Testis (tissue), 3 donors: ENCODE data around the gene SYNDIG1. TPM values are rescaled to one million over a fixed set of nuclear protein-coding genes. Genes with fewer than 3 reads are reported as not detected.

Experiments used
- DNase-seq: peaks from one replicate; pipeline ENCODE4 v3.0.0-alpha.2; 2019
- H3K27ac ChIP-seq, 2 donors: fragments of 200-600 bp; sonication (generic); one replicate each; pipeline ENCODE4 v1.5.1; 2019
- H3K27me3 ChIP-seq: fragments of 200-600 bp; sonication (generic); one replicate; pipeline ENCODE4 v1.5.1; 2019
- H3K36me3 ChIP-seq: fragments of 200-600 bp; sonication (generic); one replicate; pipeline ENCODE4 v1.5.1; 2017; ENCODE audit warnings: low read depth; ENCODE audit errors: missing control alignments
- H3K4me1 ChIP-seq: fragments of 200-600 bp; sonication (generic); one replicate; pipeline ENCODE4 v1.5.1; 2019
- H3K4me3 ChIP-seq, 2 donors: fragments of 200-600 bp; sonication (generic); one replicate each; pipeline ENCODE4 v1.5.1; 2017 to 2019
- H3K9me3 ChIP-seq: fragments of 200-600 bp; sonication (generic); one replicate; pipeline ENCODE4 v1.5.1; 2017
- CTCF ChIP-seq, 3 experiments: fragments of 450-650 bp in 2 of 3; fragments of 200-600 bp in 1 of 3; sonication (generic) in 1 of 3; IDR thresholded peaks; one replicate each; pipeline ENCODE4 v1.5.1; 2016 to 2019; ENCODE audit warnings: antibody characterized with exemption in 3 of 3, mild to moderate bottlenecking in 2 of 3, moderate library complexity in 1 of 3
- POLR2A ChIP-seq: fragments of 450-650 bp; IDR thresholded peaks from one replicate; pipeline ENCODE4 v1.6.1; 2017; ENCODE audit warnings: antibody characterized with exemption, mild to moderate bottlenecking, moderate library complexity
- WGBS, 2 donors: methylation state at CpG; one replicate each; pipeline ENCODE4 v1.1.5; 2018; 5-methylcytosine and 5-hydroxymethylcytosine counted together
- intact Hi-C: fragments of 100-400 bp; cut with DNase I; formaldehyde crosslinking; loops from one replicate; pipeline ENCODE4 v1.15.1; 2023; ENCODE audit warnings: low total_unique reads
- polyA plus RNA-seq: library from polyadenylated mRNA; stranded (reverse); fragments of 350-450 nt; fragmentation: Illumina TruSeq; extraction: RNeasy Lipid Tissue Mini Kit (QIAGEN cat#74804); gene quantifications from one replicate; pipeline ENCODE4 v1.2.3, GENCODE V29; 2014; ENCODE audit warnings: low read depth, low replicate concordance; ENCODE audit not compliant: insufficient read depth
- total RNA-seq, 2 donors: library from RNA; depleted of rRNA; stranded (reverse); fragments of >200 nt; gene quantifications; one replicate each; pipeline ENCODE4 v1.2.3, GENCODE V29; 2016

The SYNDIG1 gene
- total and polyA plus RNA-seq, 3 donors from 2014 or later = 2.1 to 3.2 (median 2.8) TPM

GRCh38 chr20:24610341-24611115 lies 141.1 kb downstream of the SYNDIG1 start:
- no peaks in the 10 kb centered on the region for H3K9me3 ChIP-seq
- no peak overlapping the region for H3K27ac ChIP-seq
- TF ChIP-seq CTCF (IDR thresholded peaks at IDR 0.05) (no peak), POLR2A (no peak)
- intact Hi-C loops = no loop called here
- 88 to 90% methylated on average over 16 of the region's 16 CpGs for WGBS, 2 donors
- H3K4me1 ChIP-seq = no peaks in the 10 kb centered on the region
- no peaks in the 10 kb centered on the region for H3K36me3 ChIP-seq
- DNase-seq = no peak
- no peak overlapping the region for H3K4me3 ChIP-seq
- no peaks in the 10 kb centered on the region for H3K27me3 ChIP-seq

- no peaks in the 10 kb centered on the region for H3K4me1 ChIP-seq
- 90 to 91% methylated on average over 5 of the region's 5 CpGs for WGBS, 2 donors
- no peaks in the 10 kb centered on the region for H3K36me3 ChIP-seq
- H3K9me3 ChIP-seq = no peaks in the 10 kb centered on the region
- H3K27me3 ChIP-seq = no peaks in the 10 kb centered on the region
- intact Hi-C loops = no loop called here
- H3K4me3 ChIP-seq = no peak overlapping the region
- TF ChIP-seq POLR2A (no peak), CTCF (IDR thresholded peaks at IDR 0.05) (no peak)
- no peak for DNase-seq
- no peak overlapping the region for H3K27ac ChIP-seq
Measured at GRCh38 chr20:24611360-24612140, 142.1 kb downstream of the SYNDIG1 start.

GRCh38 chr20:24612799-24613775 lies 143.7 kb downstream of the SYNDIG1 start:
- H3K9me3 ChIP-seq = no peaks in the 10 kb centered on the region
- no peaks in the 10 kb centered on the region for H3K27me3 ChIP-seq
- H3K27ac ChIP-seq = no peak overlapping the region
- DNase-seq = no peak
- TF ChIP-seq CTCF (IDR thresholded peaks at IDR 0.05) (no peak), POLR2A (no peak)
- no peak overlapping the region for H3K4me3 ChIP-seq
- 78 to 83% methylated on average over 16 of the region's 16 CpGs for WGBS, 2 donors
- intact Hi-C loops = no loop called here
- H3K36me3 ChIP-seq = no peaks in the 10 kb centered on the region
- no peaks in the 10 kb centered on the region for H3K4me1 ChIP-seq

GRCh38 chr20:24614341-24614740 lies 144.9 kb downstream of the SYNDIG1 start:
- 71 to 81% methylated on average over 1 of the region's 1 CpG for WGBS, 2 donors
- Histone ChIP-seq H3K27ac (no peak overlapping the region), H3K27me3 (no peaks in the 10 kb centered on the region), H3K36me3 (no peaks in the 10 kb centered on the region), H3K9me3 (no peaks in the 10 kb centered on the region), H3K4me1 (no peaks in the 10 kb centered on the region), H3K4me3 (no peak overlapping the region)
- intact Hi-C loops = no loop called here
- no peak for TF ChIP-seq POLR2A
- TF ChIP-seq CTCF (IDR thresholded peaks at IDR 0.05) = no peak
- no peak for DNase-seq
